22Rv1 (cell line): ENCODE data around the gene POLQ.

Source experiments
- H3K27ac ChIP-seq: fragments of 450-650 bp; 2 replicates; pipeline ENCODE4 v1.5.1; 2017
- CTCF ChIP-seq: fragments of 450-650 bp; IDR thresholded peaks from 2 replicates; pipeline ENCODE4 v1.5.1; 2017; ENCODE audit warnings: mild to moderate bottlenecking
- ZFX ChIP-seq: fragments of 450-650 bp; IDR thresholded peaks from 2 replicates; pipeline ENCODE4 v1.6.1; 2017; ENCODE audit warnings: antibody characterized with exemption, borderline replicate concordance

Gene POLQ

GRCh38 chr3:121505256-121505655 is 40.5 kb downstream of the POLQ start:
- no peak overlapping the region for H3K27ac ChIP-seq
- TF ChIP-seq CTCF (no peak), ZFX (no peak)

GRCh38 chr3:121504618-121505017 is 41.2 kb downstream of the POLQ start:
- TF ChIP-seq CTCF (no peak), ZFX (no peak)
- no peak overlapping the region for H3K27ac ChIP-seq

- TF ChIP-seq ZFX (no peak), CTCF (no peak)
- H3K27ac ChIP-seq: no peak overlapping the region
Observed at GRCh38 chr3:121496786-121497185, 49.0 kb downstream of the POLQ start.

GRCh38 chr3:121493431-121493830 is 52.4 kb downstream of the POLQ start:
- H3K27ac ChIP-seq: no peak overlapping the region
- TF ChIP-seq CTCF (no peak), ZFX (no peak)

GRCh38 chr3:121491683-121492320 is 54.0 kb downstream of the POLQ start:
- no peak overlapping the region for H3K27ac ChIP-seq
- TF ChIP-seq CTCF (no peak), ZFX (no peak)

GRCh38 chr3:121490161-121490560 is 55.6 kb downstream of the POLQ start:
- TF ChIP-seq ZFX (no peak), CTCF (no peak)
- no peak overlapping the region for H3K27ac ChIP-seq

- H3K27ac ChIP-seq: no peak overlapping the region
- TF ChIP-seq CTCF: peak; percentile 28
- TF ChIP-seq ZFX: no peak
Observed at GRCh38 chr3:121488628-121489027, 57.2 kb downstream of the POLQ start.
